CD4-positive, alpha-beta T cell (primary cell): ENCODE measurements around the gene LILRA1. TPM values are rescaled to one million over a fixed set of nuclear protein-coding genes. Genes with fewer than 3 reads are reported as not detected.

Source experiments
- ATAC-seq: fragments of 200-7000 bp; cut with Tn5 transposase; one replicate; pipeline ENCODE4 v1.10.0; 2022; ENCODE audit warnings: mild to moderate bottlenecking; ENCODE audit not compliant: poor library complexity
- CTCF ChIA-PET: fragments of 350-600 bp; sonication (Branson Sonifier 250); formaldehyde crosslinking; loops from one replicate; lab custom pipeline; 2021; ENCODE audit warnings: antibody characterized with exemption, inconsistent platforms; lab: Charles Lee
- POLR2A ChIA-PET: fragments of 350-600 bp; sonication (Branson Sonifier 250); formaldehyde crosslinking; loops from one replicate; lab custom pipeline; 2021; ENCODE audit warnings: antibody characterized with exemption, inconsistent platforms; lab: Charles Lee
- DNase-seq, 14 experiments: peaks; one replicate each; pipeline ENCODE4 v3.0.0-alpha.2; 2013 to 2020; ENCODE audit warnings: mixed read lengths in 2 of 14
- H3K27ac ChIP-seq, 2 donors: one replicate each; pipeline versions ENCODE4 v1.5.1 to v1.7.0; 2013; ENCODE audit warnings: low read length in 2 of 2, low read depth in 1 of 2, mild to moderate bottlenecking in 1 of 2
- H3K27me3 ChIP-seq, 2 experiments: 1 replicate in 1 of 2; 2 replicates in 1 of 2; pipeline versions ENCODE4 v1.6.1 to v1.7.0; 2013; ENCODE audit warnings: low read length in 2 of 2, control low read depth in 1 of 2, mild to moderate bottlenecking in 1 of 2, moderate library complexity in 1 of 2; ENCODE audit not compliant: insufficient read depth in 2 of 2, control insufficient read depth in 1 of 2
- H3K36me3 ChIP-seq: one replicate; pipeline ENCODE4 v1.6.1; 2013; ENCODE audit warnings: low read length, control low read depth; ENCODE audit not compliant: insufficient read depth
- H3K4me1 ChIP-seq: one replicate; pipeline ENCODE4 v1.6.1; 2013; ENCODE audit warnings: low read length, control low read depth; ENCODE audit not compliant: insufficient read depth
- H3K4me3 ChIP-seq: one replicate; pipeline ENCODE4 v1.5.1; 2013; ENCODE audit warnings: mild to moderate bottlenecking, low read length, moderate library complexity
- H3K9me3 ChIP-seq, 2 experiments: 1 replicate in 1 of 2; 2 replicates in 1 of 2; pipeline versions ENCODE4 v1.6.1 to v1.7.0; 2013; ENCODE audit warnings: low read length in 2 of 2, mild to moderate bottlenecking in 2 of 2, control low read depth in 1 of 2, moderate library complexity in 1 of 2; ENCODE audit not compliant: control insufficient read depth in 1 of 2, insufficient read depth in 1 of 2
- H3K27ac Mint-ChIP-seq: one replicate; pipeline ENCODE4 v1.8.0; 2020; ENCODE audit warnings: mixed read lengths
- H3K27me3 Mint-ChIP-seq: one replicate; pipeline ENCODE4 v1.8.0; 2021; ENCODE audit warnings: mixed read lengths
- H3K36me3 Mint-ChIP-seq: one replicate; pipeline ENCODE4 v1.8.0; 2021; ENCODE audit warnings: low read depth, mixed read lengths
- H3K4me1 Mint-ChIP-seq: one replicate; pipeline ENCODE4 v1.8.0; 2021; ENCODE audit warnings: low read depth, mixed read lengths
- H3K4me3 Mint-ChIP-seq: one replicate; pipeline ENCODE4 v1.8.0; 2020; ENCODE audit warnings: mild to moderate bottlenecking, mixed read lengths
- H3K9me3 Mint-ChIP-seq: one replicate; pipeline ENCODE4 v1.8.0; 2020; ENCODE audit warnings: mixed read lengths
- CTCF ChIP-seq: fragments of 200-600 bp; IDR thresholded peaks from one replicate; pipeline ENCODE4 v1.8.0; 2022; ENCODE audit warnings: antibody characterized with exemption, mild to moderate bottlenecking
- intact Hi-C, 2 experiments: fragments of 100-400 bp; cut with DNase I in 1 of 2; cut with micrococcal nuclease in 1 of 2; formaldehyde crosslinking; loops; one replicate each; pipeline versions ENCODE4 v1.15.1 to v1.9.0; 2023 to 2025; cut with DNase I, micrococcal nuclease
- total RNA-seq, 174 experiments: library from RNA in 2 of 174; stranded (reverse) in 2 of 174; gene quantifications; one replicate each; pipeline ENCODE4 v1.2.3 and lab custom pipeline; 2021 to 2026

The LILRA1 gene
- total RNA-seq, 2 experiments from 2014 or later: 0.27 to 0.36 TPM

- Histone ChIP-seq H3K4me1 (no peaks in the 10 kb centered on the region), H3K4me3 (no peak overlapping the region), H3K27ac (no peak overlapping the region), H3K9me3 (peaks cover 0 to under 1% of the 10 kb centered on the region in 2 experiments), H3K36me3 (no peaks in the 10 kb centered on the region), H3K27me3 (peaks cover 3 to 6% of the 10 kb centered on the region in 2 experiments)
- Mint-ChIP-seq H3K27ac (no peak overlapping the region), H3K4me1 (no peaks in the 10 kb centered on the region), H3K4me3 (no peak overlapping the region), H3K36me3 (no peaks in the 10 kb centered on the region), H3K27me3 (peaks cover 44% of the 10 kb centered on the region), H3K9me3 (peaks cover 4% of the 10 kb centered on the region)
- DNase-seq: no peak
- no peak for TF ChIP-seq CTCF
- ChIA-PET POLR2A (no interaction called here), CTCF (no interaction called here)
- intact Hi-C loops: no loop called here
- no peak for ATAC-seq
Observed at GRCh38 chr19:54600212-54600611, 6.8 kb downstream of the LILRA1 start.

- Histone ChIP-seq H3K27me3 (peaks cover 0 to 18% of the 10 kb centered on the region in 2 experiments), H3K9me3 (peaks cover 5 to 23% of the 10 kb centered on the region in 2 experiments), H3K27ac (no peak overlapping the region), H3K4me1 (peaks cover 8% of the 10 kb centered on the region), H3K4me3 (no peak overlapping the region), H3K36me3 (no peaks in the 10 kb centered on the region)
- ChIA-PET POLR2A (no interaction called here), CTCF (no interaction called here)
- DNase-seq (peak in 1 of 14 experiments; percentile 20), ATAC-seq (no peak)
- intact Hi-C loops: no loop called here
- Mint-ChIP-seq H3K9me3 (peaks cover 4% of the 10 kb centered on the region), H3K36me3 (no peaks in the 10 kb centered on the region), H3K4me3 (no peak overlapping the region), H3K27me3 (peaks cover 54% of the 10 kb centered on the region), H3K4me1 (no peaks in the 10 kb centered on the region), H3K27ac (no peak overlapping the region)
- TF ChIP-seq CTCF: no peak
Observed at GRCh38 chr19:54606230-54606629, 12.8 kb downstream of the LILRA1 start.

GRCh38 chr19:54606891-54607784 lies 13.7 kb downstream of the LILRA1 start:
- peaks cover 0 to 18% of the 10 kb centered on the region in 2 experiments for H3K27me3 ChIP-seq
- H3K27ac ChIP-seq: no peak overlapping the region
- Mint-ChIP-seq H3K36me3 (no peaks in the 10 kb centered on the region), H3K4me3 (no peak overlapping the region), H3K9me3 (peaks cover 4% of the 10 kb centered on the region), H3K4me1 (no peaks in the 10 kb centered on the region), H3K27me3 (peaks cover 47% of the 10 kb centered on the region), H3K27ac (no peak overlapping the region)
- H3K36me3 ChIP-seq: no peaks in the 10 kb centered on the region
- H3K4me1 ChIP-seq: peaks cover 8% of the 10 kb centered on the region
- intact Hi-C loops: no loop called here
- no peak for ATAC-seq
- TF ChIP-seq CTCF: no peak
- no peak overlapping the region for H3K4me3 ChIP-seq
- H3K9me3 ChIP-seq: peaks cover 5 to 23% of the 10 kb centered on the region in 2 experiments
- peak in 2 of 14 experiments; percentile 40 to 55 for DNase-seq
- POLR2A ChIA-PET: no interaction called here
- CTCF ChIA-PET: no interaction called here
